Measurements from ENCODE around the gene ABCD3.
A peak's percentile ranks its signal among the peaks of the same experiment; 100 is the strongest.
"Not testable (repeated sequence)": the region's sequence is repeated elsewhere in the genome, so short reads cannot be mapped to it uniquely, and the experiment has no call there.

ABCD3 gene

DNA sequence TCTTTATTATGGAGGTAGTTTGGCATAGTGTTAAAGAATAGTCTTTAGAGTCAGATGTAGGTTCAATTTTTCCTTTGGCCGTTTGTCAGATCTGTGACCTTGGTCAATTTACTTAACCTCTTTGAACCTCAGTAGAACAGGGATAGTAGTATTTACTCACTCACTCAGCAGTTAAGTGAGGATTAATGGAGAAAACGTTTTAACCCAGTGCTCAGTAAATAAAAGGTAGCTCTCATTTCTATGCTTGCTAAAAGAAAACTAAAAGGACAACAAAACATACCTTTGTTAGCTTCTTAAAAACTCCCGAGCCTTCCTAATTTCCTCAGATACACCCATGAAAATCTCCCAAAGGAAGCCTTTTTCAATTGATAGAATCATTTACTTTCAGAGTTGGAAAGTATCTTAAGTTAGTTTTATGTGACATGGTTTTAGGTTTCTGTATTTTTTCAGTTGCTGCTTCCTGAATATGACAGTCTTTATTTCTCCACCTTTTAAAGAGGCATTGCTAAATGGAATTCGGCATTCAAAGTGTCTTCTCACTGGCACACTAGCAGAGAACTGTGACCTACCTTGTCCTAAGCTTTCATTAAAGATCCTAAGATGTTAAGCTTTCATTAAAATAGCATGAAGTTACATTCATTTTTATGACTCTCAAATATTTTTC is 7.8 kb downstream of the ABCD3 start:
- Mint-ChIP-seq H3K4me1 (ENCODE audit: low read depth) (peaks cover 44% of the 10 kb centered on the region), H3K4me3 (peak overlapping the region; percentile 71), H3K9me3 (no peaks in the 10 kb centered on the region), H3K27me3 (ENCODE audit: low read depth) (no peaks in the 10 kb centered on the region), H3K36me3 (ENCODE audit: low read depth) (peaks cover 10% of the 10 kb centered on the region), H3K27ac (peak overlapping the region; percentile 66)
- no peak for DNase-seq (ENCODE audit: low spot score)

DNA sequence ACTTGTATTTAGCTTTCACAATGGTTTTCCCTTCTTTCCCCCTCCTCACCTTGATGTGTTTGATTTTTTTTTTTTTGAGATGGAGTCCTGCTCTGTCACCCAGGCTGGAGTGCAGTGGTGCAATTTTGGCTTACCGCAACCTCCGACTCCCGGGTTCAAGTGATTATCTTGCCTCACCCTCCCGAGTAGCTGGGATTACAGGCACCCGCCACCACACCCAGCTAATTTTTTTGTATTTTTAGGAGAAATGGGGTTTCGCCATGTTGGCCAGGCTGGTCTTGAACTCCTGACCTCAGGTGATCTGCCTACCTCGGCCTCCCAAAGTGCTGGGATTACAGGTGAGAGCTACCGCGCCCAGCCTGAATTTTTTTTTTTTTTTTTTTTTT is 8.3 kb downstream of the ABCD3 start:
- H3K9me3 Mint-ChIP-seq; H3K27ac Mint-ChIP-seq; H3K27me3 Mint-ChIP-seq (ENCODE audit: low read depth); DNase-seq (ENCODE audit: low spot score): not testable (repeated sequence)
- H3K4me1 Mint-ChIP-seq (ENCODE audit: low read depth): peaks cover 43% of the 10 kb centered on the region
- peaks cover 10% of the 10 kb centered on the region for H3K36me3 Mint-ChIP-seq (ENCODE audit: low read depth)
- peak overlapping the region; percentile 71 for H3K4me3 Mint-ChIP-seq

DNA sequence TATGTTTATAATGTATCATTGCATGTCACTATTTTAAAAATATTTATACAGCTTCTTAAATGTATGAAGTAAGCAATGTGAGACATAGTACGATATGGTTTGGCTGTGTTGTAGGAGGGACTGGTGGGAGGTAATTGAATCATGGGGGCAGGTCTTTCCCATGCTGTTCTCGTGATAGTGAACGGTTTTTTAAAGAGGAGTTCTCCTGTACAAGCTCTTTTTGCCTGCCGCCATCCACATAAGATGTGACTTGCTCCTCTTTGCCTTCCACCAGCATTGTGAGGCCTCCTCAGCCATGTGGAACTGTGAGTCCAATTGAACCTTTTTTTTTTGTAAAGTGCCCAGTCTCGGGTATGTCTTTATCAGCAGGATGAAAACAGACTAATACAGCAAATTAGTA is 10.3 kb downstream of the ABCD3 start:
- Mint-ChIP-seq H3K9me3 (no peaks in the 10 kb centered on the region), H3K4me3 (no peak overlapping the region), H3K27me3 (ENCODE audit: low read depth) (no peaks in the 10 kb centered on the region), H3K27ac (peak overlapping the region; percentile 38), H3K4me1 (ENCODE audit: low read depth) (peaks cover 32% of the 10 kb centered on the region), H3K36me3 (ENCODE audit: low read depth) (peaks cover 12% of the 10 kb centered on the region)
- DNase-seq (ENCODE audit: low spot score): no peak

DNA sequence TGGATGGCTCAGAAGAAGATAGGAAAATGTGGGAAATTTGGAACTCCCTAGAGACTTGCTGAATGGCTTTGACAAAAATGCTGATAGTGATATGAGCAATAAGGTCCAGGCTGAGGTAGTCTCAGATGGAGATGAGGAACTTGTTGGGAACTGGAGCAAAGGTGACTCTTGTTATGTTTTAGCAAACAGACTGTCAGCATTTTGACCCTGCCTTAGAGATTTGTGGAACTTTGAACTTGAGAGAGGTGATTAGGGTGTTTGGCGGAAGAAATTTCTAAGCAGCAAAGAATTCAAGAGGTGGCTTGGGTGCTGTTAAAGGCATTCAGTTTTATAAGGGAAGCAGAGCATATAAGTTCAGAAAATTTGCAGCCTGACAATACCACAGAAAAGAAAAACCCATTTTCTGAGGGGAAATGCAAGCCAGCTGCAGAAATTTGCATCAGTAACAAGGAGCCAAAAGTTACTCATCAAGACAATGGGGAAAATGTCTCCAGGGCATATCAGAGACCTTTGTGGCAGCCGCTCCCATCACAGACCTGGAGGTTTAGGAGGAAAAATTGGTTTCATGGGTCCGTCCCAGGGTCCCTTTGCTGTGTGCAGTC is 10.8 kb downstream of the ABCD3 start:
- not testable (repeated sequence) for H3K4me3 Mint-ChIP-seq; H3K27me3 Mint-ChIP-seq (ENCODE audit: low read depth); DNase-seq (ENCODE audit: low spot score); H3K9me3 Mint-ChIP-seq
- Mint-ChIP-seq H3K36me3 (ENCODE audit: low read depth) (peaks cover 12% of the 10 kb centered on the region), H3K27ac (peak overlapping the region; percentile 38), H3K4me1 (ENCODE audit: low read depth) (peaks cover 29% of the 10 kb centered on the region)

DNA sequence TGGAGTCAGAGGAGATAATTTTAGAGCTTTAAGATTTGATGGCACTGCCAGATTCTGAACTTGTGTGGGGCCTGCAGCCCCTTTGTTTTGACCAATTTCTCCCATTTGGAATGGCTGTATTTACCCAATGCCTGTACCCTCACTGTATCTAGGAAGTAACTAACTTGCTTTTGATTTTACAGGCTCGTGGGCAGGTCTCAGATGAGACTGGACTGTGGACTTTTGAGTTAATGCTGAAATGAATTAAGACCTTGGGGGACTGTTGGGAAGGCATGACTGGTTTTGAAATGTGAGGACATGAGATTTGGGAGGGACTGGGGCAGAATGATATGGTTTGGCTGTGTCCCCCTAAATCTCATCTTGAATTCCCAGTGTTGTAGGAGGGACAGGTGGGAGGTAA is 11.9 kb downstream of the ABCD3 start:
- H3K27me3 Mint-ChIP-seq (ENCODE audit: low read depth); H3K27ac Mint-ChIP-seq; H3K9me3 Mint-ChIP-seq; H3K4me3 Mint-ChIP-seq; DNase-seq (ENCODE audit: low spot score): not testable (repeated sequence)
- H3K4me1 Mint-ChIP-seq (ENCODE audit: low read depth): peaks cover 29% of the 10 kb centered on the region
- peaks cover 14% of the 10 kb centered on the region for H3K36me3 Mint-ChIP-seq (ENCODE audit: low read depth)

DNA sequence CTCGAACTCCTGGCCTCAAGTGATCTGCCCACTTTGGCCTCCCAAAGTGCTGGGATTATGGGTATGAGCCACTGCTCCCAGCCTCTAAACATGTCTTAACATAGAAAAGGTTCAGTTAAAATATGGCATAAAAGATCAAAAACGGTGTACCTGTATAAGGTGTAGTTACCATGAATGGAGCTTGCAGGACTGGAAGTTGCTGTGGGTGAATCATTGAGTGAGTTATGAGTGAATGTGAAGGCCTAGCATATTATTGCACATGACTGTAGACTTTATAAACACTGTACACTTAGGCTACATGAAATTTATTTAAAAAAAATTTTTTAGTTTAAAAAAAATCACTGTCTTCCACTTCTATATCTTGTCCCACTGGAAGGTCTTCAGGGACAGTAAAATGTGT is 15.7 kb downstream of the ABCD3 start:
- Mint-ChIP-seq H3K9me3 (peaks cover 24% of the 10 kb centered on the region), H3K36me3 (ENCODE audit: low read depth) (peaks cover 20% of the 10 kb centered on the region), H3K27ac (no peak overlapping the region), H3K27me3 (ENCODE audit: low read depth) (no peaks in the 10 kb centered on the region), H3K4me1 (ENCODE audit: low read depth) (peaks cover 8% of the 10 kb centered on the region), H3K4me3 (no peak overlapping the region)
- DNase-seq (ENCODE audit: low spot score): no peak

DNA sequence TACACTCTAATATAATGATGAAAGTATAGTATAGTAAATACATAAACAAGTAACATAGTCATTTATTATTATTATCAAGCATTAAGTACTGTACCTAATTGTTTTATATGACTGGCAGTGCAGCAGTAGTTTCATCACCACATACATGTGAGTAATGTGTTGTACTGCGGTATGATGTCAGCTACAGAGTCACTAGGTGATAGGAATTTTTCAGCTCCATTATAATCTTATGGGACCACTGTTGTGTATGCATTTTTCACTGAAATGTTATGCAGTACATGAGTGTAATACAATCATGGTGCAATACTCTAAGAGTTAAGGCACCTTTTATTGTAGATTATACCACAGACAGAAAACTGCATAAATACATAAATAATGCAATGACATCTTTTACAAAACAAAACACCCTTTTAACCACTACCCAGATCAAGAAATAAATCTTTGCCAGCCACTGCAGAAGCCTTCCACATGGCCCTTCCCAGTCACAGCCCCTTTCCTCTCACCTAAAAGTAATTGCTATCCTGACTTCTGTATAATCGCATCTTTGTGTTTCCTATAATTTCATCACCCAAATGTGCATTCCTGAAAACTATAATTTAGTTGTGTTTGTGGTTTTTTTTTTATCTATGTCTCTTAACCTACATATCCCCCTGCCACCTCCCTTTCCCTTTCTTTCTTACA is 16.3 kb downstream of the ABCD3 start:
- Mint-ChIP-seq H3K4me3 (no peak overlapping the region), H3K4me1 (ENCODE audit: low read depth) (peaks cover 6% of the 10 kb centered on the region), H3K9me3 (peaks cover 24% of the 10 kb centered on the region), H3K27me3 (ENCODE audit: low read depth) (no peaks in the 10 kb centered on the region), H3K36me3 (ENCODE audit: low read depth) (peaks cover 17% of the 10 kb centered on the region), H3K27ac (no peak overlapping the region)
- DNase-seq (ENCODE audit: low spot score): no peak

DNA sequence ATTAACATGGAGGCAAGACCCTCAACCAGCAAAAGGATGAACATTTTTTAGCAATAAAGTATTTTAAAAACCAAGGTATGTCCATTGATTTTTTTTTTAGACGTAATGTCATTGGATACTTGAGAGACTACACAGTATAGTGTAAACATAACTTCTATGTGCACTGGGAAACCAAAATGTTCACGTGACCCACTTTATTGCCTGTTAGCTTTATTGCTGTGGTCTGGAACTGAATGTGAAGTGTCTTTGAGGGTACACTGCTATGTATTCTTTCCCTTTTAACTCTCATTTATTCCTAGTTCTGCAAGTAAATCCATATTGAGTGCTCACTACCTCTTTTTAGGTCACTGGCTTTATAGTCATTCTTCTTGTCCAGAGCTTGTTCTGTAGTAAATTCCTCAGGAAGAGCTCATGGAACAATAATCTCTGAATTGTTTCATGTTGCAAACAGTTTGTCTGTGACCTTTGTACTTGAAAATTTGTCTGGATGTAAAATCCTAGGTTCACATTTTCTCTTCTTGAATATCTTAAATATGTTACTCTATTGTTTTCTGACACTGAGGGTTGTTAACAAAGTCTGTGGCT is 20.6 kb downstream of the ABCD3 start:
- H3K27ac Mint-ChIP-seq: no peak overlapping the region
- H3K4me3 Mint-ChIP-seq: no peak overlapping the region
- H3K36me3 Mint-ChIP-seq (ENCODE audit: low read depth): peaks cover 20% of the 10 kb centered on the region
- H3K4me1 Mint-ChIP-seq (ENCODE audit: low read depth): no peaks in the 10 kb centered on the region
- DNase-seq (ENCODE audit: low spot score): no peak
- no peaks in the 10 kb centered on the region for H3K27me3 Mint-ChIP-seq (ENCODE audit: low read depth)
- peaks cover 47% of the 10 kb centered on the region for H3K9me3 Mint-ChIP-seq

DNA sequence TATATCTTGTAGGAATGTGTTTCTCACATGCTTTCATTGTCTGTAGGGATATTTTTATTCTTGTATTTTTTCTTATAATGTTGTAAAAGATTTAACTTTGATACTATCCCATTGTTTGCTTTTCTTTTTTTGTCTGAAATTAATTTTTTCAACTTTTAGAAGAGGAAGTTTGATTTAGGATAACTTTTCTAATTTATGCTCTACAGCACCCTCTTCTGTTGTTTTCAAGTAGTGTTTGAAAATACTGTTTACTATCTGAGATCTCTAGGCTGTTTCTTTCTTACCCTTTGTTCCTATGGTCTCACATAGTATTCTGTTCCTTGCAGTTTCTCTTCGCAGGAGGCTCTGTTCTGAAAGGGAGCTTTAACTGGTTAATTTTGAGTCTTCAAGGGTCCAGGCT is 21.9 kb downstream of the ABCD3 start:
- no peak overlapping the region for H3K27ac Mint-ChIP-seq
- no peaks in the 10 kb centered on the region for H3K4me1 Mint-ChIP-seq (ENCODE audit: low read depth)
- no peaks in the 10 kb centered on the region for H3K27me3 Mint-ChIP-seq (ENCODE audit: low read depth)
- no peak overlapping the region for H3K4me3 Mint-ChIP-seq
- H3K36me3 Mint-ChIP-seq (ENCODE audit: low read depth): peaks cover 23% of the 10 kb centered on the region
- peaks cover 53% of the 10 kb centered on the region for H3K9me3 Mint-ChIP-seq
- no peak for DNase-seq (ENCODE audit: low spot score)

DNA sequence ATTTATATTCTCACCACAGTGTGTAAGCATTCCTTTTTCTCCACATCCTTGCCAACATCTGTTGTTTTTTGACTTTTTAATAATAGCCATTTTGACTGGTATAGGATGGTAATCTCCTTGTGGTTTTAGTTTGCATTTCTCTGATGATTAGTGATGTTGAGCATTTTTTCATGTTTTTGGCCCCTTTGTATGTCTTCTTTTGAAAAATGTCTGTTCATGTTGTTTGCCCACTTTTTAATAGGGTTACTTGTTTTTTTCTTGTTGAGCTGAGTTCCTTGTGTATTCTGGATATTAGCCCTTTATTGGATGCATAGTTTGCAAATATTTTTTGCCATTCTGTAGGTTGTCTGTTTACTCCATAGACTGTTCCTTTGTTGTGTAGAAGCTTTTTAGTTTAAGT is 24.9 kb downstream of the ABCD3 start:
- not testable (repeated sequence) for H3K4me1 Mint-ChIP-seq (ENCODE audit: low read depth)

DNA sequence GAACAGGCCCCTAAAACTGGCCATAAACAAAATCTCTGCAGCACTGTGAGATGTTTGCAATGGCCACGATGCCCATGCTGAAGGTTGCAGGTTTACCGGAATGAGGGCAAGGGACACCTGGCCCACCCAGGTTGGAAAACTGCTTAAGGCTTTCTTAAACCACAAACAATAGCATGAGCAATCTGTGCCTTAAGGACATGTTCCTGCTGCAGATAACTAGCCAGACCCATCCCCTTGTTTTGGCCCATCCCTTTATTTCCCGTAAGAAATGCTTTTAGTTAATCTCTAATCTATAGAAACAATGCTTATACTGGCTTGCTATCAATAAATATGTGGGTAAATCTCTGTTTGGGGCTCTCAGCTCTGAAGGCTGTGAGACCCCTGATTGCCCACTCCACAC is 26.6 kb downstream of the ABCD3 start:
- peaks cover 74% of the 10 kb centered on the region for H3K9me3 Mint-ChIP-seq
- not testable (repeated sequence) for H3K4me1 Mint-ChIP-seq (ENCODE audit: low read depth); H3K4me3 Mint-ChIP-seq; DNase-seq (ENCODE audit: low spot score); H3K27me3 Mint-ChIP-seq (ENCODE audit: low read depth); H3K27ac Mint-ChIP-seq
- H3K36me3 Mint-ChIP-seq (ENCODE audit: low read depth): peaks cover 47% of the 10 kb centered on the region

More for the DNA sequence above, 24.9 kb downstream of the ABCD3 start:
- H3K4me3 Mint-ChIP-seq; DNase-seq (ENCODE audit: low spot score); H3K27ac Mint-ChIP-seq; H3K27me3 Mint-ChIP-seq (ENCODE audit: low read depth): not testable (repeated sequence)
- Mint-ChIP-seq H3K36me3 (ENCODE audit: low read depth) (peaks cover 31% of the 10 kb centered on the region), H3K9me3 (peaks cover 59% of the 10 kb centered on the region)

DNA sequence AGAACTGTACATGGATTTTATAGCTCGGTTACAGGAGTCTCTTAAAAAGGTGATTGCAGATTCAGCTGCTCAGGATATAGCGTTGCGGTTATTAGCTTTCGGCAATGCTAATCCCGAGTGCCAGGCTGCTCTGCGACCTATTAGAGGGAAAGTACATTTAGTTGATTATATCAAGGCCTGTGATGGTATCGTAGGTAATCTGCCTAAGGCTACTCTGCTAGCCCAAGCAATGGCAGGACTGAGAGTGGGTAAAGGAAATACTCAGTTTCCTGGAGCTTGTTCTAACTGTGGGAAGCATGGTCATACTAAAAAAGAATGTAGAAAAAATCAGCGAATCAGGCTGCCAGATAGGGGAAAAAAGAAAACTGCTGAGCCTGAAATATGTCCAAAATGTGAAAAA is 27.5 kb downstream of the ABCD3 start:
- not testable (repeated sequence) for DNase-seq (ENCODE audit: low spot score); H3K4me3 Mint-ChIP-seq; H3K4me1 Mint-ChIP-seq (ENCODE audit: low read depth); H3K27me3 Mint-ChIP-seq (ENCODE audit: low read depth); H3K27ac Mint-ChIP-seq
- Mint-ChIP-seq H3K36me3 (ENCODE audit: low read depth) (peaks cover 56% of the 10 kb centered on the region), H3K9me3 (peaks cover 83% of the 10 kb centered on the region)

DNA sequence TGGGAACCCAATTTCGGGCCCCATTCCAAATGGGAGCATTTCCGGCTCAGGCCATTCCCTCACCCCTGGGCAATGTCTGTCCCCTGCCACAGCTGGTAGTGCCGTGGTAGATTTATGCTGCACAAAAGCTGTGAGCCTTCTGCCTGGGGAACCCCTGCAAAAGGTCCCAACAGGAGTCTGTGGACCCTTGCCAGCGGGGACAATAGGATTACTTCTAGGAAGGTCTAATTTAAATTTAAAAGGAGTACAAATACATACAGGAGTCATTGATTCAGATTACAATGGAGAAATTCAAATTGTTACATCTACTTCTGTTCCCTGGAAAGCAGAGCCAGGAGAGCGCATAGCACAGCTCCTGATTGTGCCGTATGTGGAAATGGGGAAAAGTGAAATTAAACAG is 28.0 kb downstream of the ABCD3 start:
- H3K9me3 Mint-ChIP-seq: peaks cover 88% of the 10 kb centered on the region
- not testable (repeated sequence) for H3K4me3 Mint-ChIP-seq; H3K27me3 Mint-ChIP-seq (ENCODE audit: low read depth)

DNA sequence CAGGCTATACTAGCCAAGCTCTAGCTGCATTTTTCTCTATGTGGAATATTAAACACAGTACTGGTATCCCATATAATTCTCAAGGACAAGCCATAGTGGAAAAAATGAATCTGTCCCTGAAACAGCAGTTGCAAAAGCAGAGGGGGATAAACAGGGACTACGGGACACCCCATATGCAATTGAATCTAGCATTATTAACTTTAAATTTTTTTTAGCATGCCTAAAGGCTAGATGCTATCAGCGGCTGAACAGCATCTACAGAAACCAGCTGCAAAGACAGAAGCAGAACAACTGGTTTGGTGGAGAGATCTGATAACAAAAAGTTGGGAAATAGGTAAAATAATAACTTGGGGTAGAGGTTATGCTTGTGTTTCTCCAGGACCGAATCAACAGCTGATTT is 30.6 kb downstream of the ABCD3 start:
- H3K4me1 Mint-ChIP-seq (ENCODE audit: low read depth); DNase-seq (ENCODE audit: low spot score); H3K27ac Mint-ChIP-seq; H3K4me3 Mint-ChIP-seq; H3K27me3 Mint-ChIP-seq (ENCODE audit: low read depth): not testable (repeated sequence)
- Mint-ChIP-seq H3K36me3 (ENCODE audit: low read depth) (peaks cover 60% of the 10 kb centered on the region), H3K9me3 (peaks cover 78% of the 10 kb centered on the region)

More for the DNA sequence above, 28.0 kb downstream of the ABCD3 start:
- DNase-seq (ENCODE audit: low spot score); H3K27ac Mint-ChIP-seq; H3K4me1 Mint-ChIP-seq (ENCODE audit: low read depth): not testable (repeated sequence)
- H3K36me3 Mint-ChIP-seq (ENCODE audit: low read depth): peaks cover 59% of the 10 kb centered on the region

All from T-helper 2 cell treated with Interferon-gamma antibody and Interleukin-4, amounts not matched to agents 5 μg/mL and 100 μg/mL, for 36 hours (primary cell).